Rectal smooth muscle tissue (tissue), 1 donor: ENCODE data around the gene SUSD4.

Experiments
- H3K27ac ChIP-seq: one replicate; pipeline ENCODE4 v1.7.0; 2013; ENCODE audit warnings: low read depth, low read length, inconsistent platforms
- H3K27me3 ChIP-seq: one replicate; pipeline ENCODE4 v1.7.0; 2013; ENCODE audit warnings: low read length; ENCODE audit not compliant: control insufficient read depth, insufficient read depth
- H3K36me3 ChIP-seq: one replicate; pipeline ENCODE4 v1.7.0; 2013; ENCODE audit warnings: low read length; ENCODE audit not compliant: control insufficient read depth, insufficient read depth
- H3K4me1 ChIP-seq: one replicate; pipeline ENCODE4 v1.7.0; 2013; ENCODE audit warnings: low read length; ENCODE audit not compliant: control insufficient read depth, insufficient read depth
- H3K4me3 ChIP-seq: one replicate; pipeline ENCODE4 v1.7.0; 2013; ENCODE audit warnings: low read length
- H3K9ac ChIP-seq: one replicate; pipeline ENCODE4 v1.7.0; 2013; ENCODE audit warnings: low read length

SUSD4 gene

GRCh38 chr1:223240122-223240521 lies 123.9 kb downstream of the SUSD4 start:
- Histone ChIP-seq H3K27me3 (no peaks in the 10 kb centered on the region), H3K36me3 (no peaks in the 10 kb centered on the region), H3K4me3 (no peak overlapping the region), H3K9ac (no peak overlapping the region), H3K4me1 (no peaks in the 10 kb centered on the region), H3K27ac (no peak overlapping the region)

- Histone ChIP-seq H3K27me3 (no peaks in the 10 kb centered on the region), H3K27ac (no peak overlapping the region)
Observed at GRCh38 chr1:223235091-223235490, 128.9 kb downstream of the SUSD4 start.

GRCh38 chr1:223234534-223234933 lies 129.4 kb downstream of the SUSD4 start:
- no peaks in the 10 kb centered on the region for H3K27me3 ChIP-seq
- H3K4me1 ChIP-seq: no peaks in the 10 kb centered on the region
- H3K36me3 ChIP-seq: no peaks in the 10 kb centered on the region
- H3K4me3 ChIP-seq: no peak overlapping the region
- no peak overlapping the region for H3K9ac ChIP-seq
- no peak overlapping the region for H3K27ac ChIP-seq

More at GRCh38 chr1:223235091-223235490, 128.9 kb downstream of the SUSD4 start:
- H3K4me3 ChIP-seq: no peak overlapping the region
- no peak overlapping the region for H3K9ac ChIP-seq
- H3K4me1 ChIP-seq: no peaks in the 10 kb centered on the region
- H3K36me3 ChIP-seq: no peaks in the 10 kb centered on the region

- no peaks in the 10 kb centered on the region for H3K27me3 ChIP-seq
- H3K36me3 ChIP-seq: no peaks in the 10 kb centered on the region
- no peak overlapping the region for H3K4me3 ChIP-seq
- H3K27ac ChIP-seq: no peak overlapping the region
- no peak overlapping the region for H3K9ac ChIP-seq
- H3K4me1 ChIP-seq: no peaks in the 10 kb centered on the region
Observed at GRCh38 chr1:223234170-223234514, 129.8 kb downstream of the SUSD4 start.

- no peak overlapping the region for H3K4me3 ChIP-seq
- no peaks in the 10 kb centered on the region for H3K27me3 ChIP-seq
- H3K36me3 ChIP-seq: no peaks in the 10 kb centered on the region
- H3K9ac ChIP-seq: no peak overlapping the region
- H3K4me1 ChIP-seq: no peaks in the 10 kb centered on the region
- no peak overlapping the region for H3K27ac ChIP-seq
Observed at GRCh38 chr1:223233410-223234169, 130.4 kb downstream of the SUSD4 start.

GRCh38 chr1:223233019-223233409 lies 131.0 kb downstream of the SUSD4 start:
- H3K4me3 ChIP-seq: no peak overlapping the region
- no peaks in the 10 kb centered on the region for H3K27me3 ChIP-seq
- H3K9ac ChIP-seq: no peak overlapping the region
- H3K4me1 ChIP-seq: no peaks in the 10 kb centered on the region
- H3K27ac ChIP-seq: no peak overlapping the region
- H3K36me3 ChIP-seq: no peaks in the 10 kb centered on the region

GRCh38 chr1:223231581-223231980 lies 132.4 kb downstream of the SUSD4 start:
- no peaks in the 10 kb centered on the region for H3K4me1 ChIP-seq
- no peak overlapping the region for H3K9ac ChIP-seq
- no peaks in the 10 kb centered on the region for H3K27me3 ChIP-seq
- no peak overlapping the region for H3K27ac ChIP-seq
- no peaks in the 10 kb centered on the region for H3K36me3 ChIP-seq
- H3K4me3 ChIP-seq: no peak overlapping the region

- no peaks in the 10 kb centered on the region for H3K27me3 ChIP-seq
- H3K27ac ChIP-seq: no peak overlapping the region
- no peak overlapping the region for H3K4me3 ChIP-seq
- H3K4me1 ChIP-seq: no peaks in the 10 kb centered on the region
- H3K36me3 ChIP-seq: no peaks in the 10 kb centered on the region
- H3K9ac ChIP-seq: no peak overlapping the region
Observed at GRCh38 chr1:223231011-223231572, 132.9 kb downstream of the SUSD4 start.

- Histone ChIP-seq H3K27me3 (no peaks in the 10 kb centered on the region), H3K9ac (no peak overlapping the region), H3K4me1 (no peaks in the 10 kb centered on the region), H3K27ac (no peak overlapping the region), H3K36me3 (no peaks in the 10 kb centered on the region), H3K4me3 (no peak overlapping the region)
Observed at GRCh38 chr1:223230161-223230881, 133.7 kb downstream of the SUSD4 start.

- no peak overlapping the region for H3K9ac ChIP-seq
- no peak overlapping the region for H3K4me3 ChIP-seq
- H3K36me3 ChIP-seq: no peaks in the 10 kb centered on the region
- no peak overlapping the region for H3K27ac ChIP-seq
- H3K27me3 ChIP-seq: no peaks in the 10 kb centered on the region
- H3K4me1 ChIP-seq: no peaks in the 10 kb centered on the region
Observed at GRCh38 chr1:223229756-223230155, 134.2 kb downstream of the SUSD4 start.

GRCh38 chr1:223228931-223229528 lies 134.9 kb downstream of the SUSD4 start:
- Histone ChIP-seq H3K9ac (no peak overlapping the region), H3K27me3 (no peaks in the 10 kb centered on the region), H3K4me3 (no peak overlapping the region), H3K4me1 (no peaks in the 10 kb centered on the region), H3K27ac (no peak overlapping the region), H3K36me3 (no peaks in the 10 kb centered on the region)

GRCh38 chr1:223228201-223228600 lies 135.8 kb downstream of the SUSD4 start:
- Histone ChIP-seq H3K36me3 (no peaks in the 10 kb centered on the region), H3K27ac (no peak overlapping the region), H3K4me1 (no peaks in the 10 kb centered on the region), H3K9ac (no peak overlapping the region), H3K4me3 (no peak overlapping the region), H3K27me3 (no peaks in the 10 kb centered on the region)
